Measurements from ENCODE around the gene SRSF6. TPM values are rescaled to one million over a fixed set of nuclear protein-coding genes. Genes with fewer than 3 reads are reported as not detected.

The SRSF6 gene
- total RNA-seq, 4 donors from 2014 or later: 43.7 to 91.0 (median 66.3) TPM

DNA sequence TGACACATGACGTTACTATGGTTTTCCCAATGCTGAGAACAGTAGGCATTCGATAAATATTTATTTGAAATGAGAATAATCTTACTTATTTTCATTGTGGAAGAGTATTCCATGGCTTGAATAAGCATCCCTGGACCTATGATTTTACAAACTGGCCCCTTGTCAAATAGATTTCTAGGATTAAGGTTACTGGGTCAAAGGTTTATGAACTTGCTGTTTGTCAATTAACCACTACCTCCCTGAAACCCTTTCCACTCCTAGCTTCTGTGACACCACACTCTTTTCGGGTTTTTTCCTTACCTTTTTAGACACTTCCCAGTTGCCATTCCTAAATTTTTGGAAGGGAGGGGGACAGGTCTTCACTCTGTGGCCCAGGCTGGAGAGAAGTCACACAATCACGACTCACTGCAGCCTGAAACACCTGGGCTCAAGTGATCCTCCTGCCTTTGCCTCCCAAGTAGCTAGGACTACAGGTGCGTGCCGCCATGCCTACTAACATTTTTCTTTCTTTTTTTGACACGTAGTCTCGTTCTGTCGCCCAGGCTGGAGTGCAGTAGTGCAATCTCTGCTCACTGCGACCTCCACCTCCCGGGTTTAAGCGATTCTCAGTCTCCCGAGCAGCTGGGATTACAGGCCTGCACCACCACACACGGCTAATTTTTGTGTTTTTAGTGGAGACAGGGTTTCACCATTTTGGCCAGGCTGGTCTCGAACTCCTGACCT is 5.1 kb upstream of the SRSF6 start:
- TF ChIP-seq, protein P1, sequence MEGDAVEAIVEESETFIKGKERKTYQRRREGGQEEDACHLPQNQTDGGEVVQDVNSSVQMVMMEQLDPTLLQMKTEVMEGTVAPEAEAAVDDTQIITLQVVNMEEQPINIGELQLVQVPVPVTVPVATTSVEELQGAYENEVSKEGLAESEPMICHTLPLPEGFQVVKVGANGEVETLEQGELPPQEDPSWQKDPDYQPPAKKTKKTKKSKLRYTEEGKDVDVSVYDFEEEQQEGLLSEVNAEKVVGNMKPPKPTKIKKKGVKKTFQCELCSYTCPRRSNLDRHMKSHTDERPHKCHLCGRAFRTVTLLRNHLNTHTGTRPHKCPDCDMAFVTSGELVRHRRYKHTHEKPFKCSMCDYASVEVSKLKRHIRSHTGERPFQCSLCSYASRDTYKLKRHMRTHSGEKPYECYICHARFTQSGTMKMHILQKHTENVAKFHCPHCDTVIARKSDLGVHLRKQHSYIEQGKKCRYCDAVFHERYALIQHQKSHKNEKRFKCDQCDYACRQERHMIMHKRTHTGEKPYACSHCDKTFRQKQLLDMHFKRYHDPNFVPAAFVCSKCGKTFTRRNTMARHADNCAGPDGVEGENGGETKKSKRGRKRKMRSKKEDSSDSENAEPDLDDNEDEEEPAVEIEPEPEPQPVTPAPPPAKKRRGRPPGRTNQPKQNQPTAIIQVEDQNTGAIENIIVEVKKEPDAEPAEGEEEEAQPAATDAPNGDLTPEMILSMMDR (IDR thresholded peaks at IDR 0.05; ENCODE audit: low read depth): no peak

DNA sequence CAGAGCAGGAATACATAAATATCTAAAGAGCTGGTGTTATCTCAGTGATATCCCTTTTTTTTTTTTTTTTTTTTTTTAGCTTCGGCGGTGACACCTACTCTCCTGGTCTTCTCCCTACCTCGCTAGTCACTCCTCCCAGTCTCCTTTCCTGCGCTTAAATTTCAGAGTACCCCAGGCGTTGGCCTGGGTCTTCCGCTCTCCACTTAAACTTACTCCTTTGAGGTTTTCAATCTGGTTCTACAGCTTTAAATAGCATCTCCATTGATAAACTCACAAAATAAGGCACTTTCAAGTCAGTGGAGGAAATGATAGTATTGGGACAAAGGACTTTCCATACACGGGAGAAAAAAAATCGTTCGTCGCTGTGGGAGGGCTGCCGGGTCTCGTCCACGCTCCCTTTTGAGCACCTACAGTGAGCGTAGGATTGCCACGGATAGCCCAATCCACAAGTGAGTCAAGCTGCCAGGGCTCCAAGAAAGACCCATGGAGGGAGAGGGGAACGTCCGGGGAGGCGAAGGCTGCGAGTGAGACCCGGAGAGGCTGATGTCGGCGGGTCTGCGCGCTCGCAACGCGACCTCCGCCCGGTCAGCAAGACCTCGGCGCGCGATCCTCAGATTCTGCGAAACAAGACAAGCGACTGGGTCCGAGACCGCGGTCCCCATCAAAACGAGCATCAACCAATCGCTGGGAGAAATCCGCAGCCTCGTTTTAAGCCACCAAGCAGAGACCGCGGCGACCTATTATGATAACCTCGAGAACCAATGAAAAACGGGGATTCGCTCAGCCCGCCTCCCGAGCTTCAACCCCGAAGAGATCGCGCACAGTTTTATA is 672 bp upstream of the SRSF6 start:
- TF ChIP-seq, protein P1 (IDR thresholded peaks at IDR 0.05; ENCODE audit: low read depth): no peak

DNA sequence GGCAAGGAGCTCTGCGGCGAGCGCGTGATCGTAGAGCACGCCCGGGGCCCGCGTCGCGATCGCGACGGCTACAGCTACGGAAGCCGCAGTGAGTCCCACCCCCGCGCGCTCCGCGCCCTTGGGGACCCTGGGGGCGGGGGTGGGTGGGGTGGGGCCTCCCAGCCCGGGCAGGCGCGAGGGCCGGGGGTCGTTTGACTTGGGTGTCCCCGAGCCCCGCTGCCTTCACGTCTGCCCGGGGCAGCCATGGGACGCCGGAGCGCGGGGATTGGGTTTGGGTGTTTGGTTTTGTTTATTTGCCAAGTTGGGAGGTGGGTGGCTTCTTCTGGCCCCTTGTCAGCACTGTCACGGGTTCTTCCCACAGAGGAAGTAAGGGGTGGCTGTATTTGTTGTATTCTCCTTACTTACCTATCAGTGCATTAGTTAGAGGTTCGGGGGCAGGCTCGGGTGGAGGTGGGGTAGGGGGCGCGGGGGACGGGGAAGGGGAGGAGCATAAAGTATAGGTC is 777 bp downstream of the SRSF6 start:
- TF ChIP-seq, protein P1 (IDR thresholded peaks at IDR 0.05; ENCODE audit: low read depth): no peak

DNA sequence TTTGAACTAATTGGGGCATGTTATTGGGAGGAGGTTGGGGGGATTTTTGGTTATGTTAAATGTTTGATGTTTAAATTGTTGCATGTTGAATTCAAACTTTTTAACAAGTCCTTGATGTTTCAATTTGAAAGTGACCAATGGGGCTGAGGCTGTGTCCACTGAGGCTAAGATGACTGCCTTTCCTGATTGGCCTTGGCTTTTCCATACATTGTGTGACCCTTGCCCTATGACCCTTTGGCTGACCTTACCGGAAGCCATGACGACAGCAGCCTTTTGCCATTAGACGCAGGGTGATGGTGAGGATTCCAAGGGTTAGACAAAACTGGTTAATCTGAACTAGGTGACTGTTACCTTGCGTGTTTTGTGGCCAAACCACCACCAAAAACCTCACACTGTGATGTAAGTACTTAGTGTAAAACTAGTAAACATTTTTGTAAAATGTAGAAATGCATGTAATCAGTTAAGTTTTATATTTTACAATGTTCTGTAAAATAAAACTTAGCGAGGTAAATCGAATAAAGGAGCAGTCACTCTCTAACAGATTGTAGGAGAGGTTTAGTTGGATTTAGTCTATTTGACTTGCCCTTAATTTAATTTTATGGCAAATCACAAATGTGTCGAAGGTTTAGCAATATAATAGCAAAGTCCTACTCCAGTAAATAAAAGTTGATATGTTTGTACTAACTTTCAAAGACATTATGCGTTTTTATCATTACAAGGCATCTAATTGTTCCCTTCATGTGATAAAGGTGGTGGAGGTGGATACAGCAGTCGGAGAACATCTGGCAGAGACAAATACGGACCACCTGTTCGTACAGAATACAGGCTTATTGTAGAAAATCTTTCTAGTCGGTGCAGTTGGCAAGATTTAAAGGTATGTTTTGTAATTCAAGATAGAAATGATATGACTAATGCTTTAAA is 1.6 kb downstream of the SRSF6 start:
- TF ChIP-seq, protein P1 (IDR thresholded peaks at IDR 0.05; ENCODE audit: low read depth): no peak

DNA sequence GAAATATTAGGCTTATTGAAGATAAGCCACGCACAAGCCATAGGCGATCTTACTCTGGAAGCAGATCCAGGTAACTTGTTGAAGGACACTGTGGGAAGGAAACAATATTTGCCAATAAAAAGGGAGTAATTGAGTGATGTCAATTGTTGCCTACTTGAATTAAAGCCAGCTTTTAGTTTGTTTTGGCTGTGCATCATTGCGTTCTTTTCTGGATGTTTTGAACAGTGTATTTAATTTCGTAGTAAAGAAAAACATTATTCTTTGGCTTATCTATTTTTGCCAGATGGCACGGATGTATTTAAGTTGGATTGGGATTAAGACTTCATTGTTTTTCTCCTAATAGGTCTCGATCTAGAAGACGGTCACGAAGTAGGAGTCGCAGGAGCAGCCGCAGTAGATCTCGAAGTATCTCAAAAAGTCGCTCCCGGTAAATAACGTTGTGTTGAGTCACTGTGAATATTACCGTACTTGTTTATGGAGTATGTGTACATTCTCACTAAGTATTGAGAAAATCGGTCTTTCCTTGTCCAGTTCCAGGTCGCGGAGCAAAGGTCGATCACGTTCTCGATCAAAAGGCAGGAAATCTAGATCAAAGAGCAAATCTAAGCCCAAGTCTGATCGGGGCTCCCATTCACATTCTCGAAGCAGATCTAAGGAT is 2.6 kb downstream of the SRSF6 start:
- TF ChIP-seq, protein P1 (IDR thresholded peaks at IDR 0.05; ENCODE audit: low read depth): no peak

DNA sequence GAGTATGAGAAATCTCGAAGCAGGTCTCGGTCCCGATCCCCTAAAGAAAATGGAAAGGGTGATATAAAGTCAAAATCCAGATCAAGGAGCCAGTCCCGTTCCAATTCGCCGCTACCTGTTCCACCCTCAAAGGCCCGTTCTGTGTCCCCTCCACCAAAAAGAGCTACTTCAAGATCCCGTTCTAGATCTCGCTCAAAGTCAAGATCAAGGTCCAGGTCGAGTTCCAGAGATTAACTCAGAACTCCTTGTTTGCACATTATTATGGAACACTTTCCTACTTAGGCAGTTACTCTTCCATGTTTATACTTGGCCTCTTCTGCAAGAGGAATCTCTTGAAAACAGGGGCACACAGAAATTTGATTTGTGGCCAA is 3.1 kb downstream of the SRSF6 start:
- TF ChIP-seq, protein P1 (IDR thresholded peaks at IDR 0.05; ENCODE audit: low read depth): no peak
